Measurements from ENCODE around the gene B3GALNT2.
A peak's percentile ranks its signal among the peaks of the same experiment; 100 is the strongest.
"Not testable (repeated sequence)": the region's sequence is repeated elsewhere in the genome, so short reads cannot be mapped to it uniquely, and the experiment has no call there.

The B3GALNT2 gene

GRCh38 chr1:235504122-235504493 is at the start of gene B3GALNT2:
TSS of gene B3GALNT2 (minus strand) at chr1:235504452. CDS start at chr1:235504252, 200 bp downstream.
- no peak for DNase-seq

- DNase-seq, result no peak
These were observed 48.9 kb upstream of the B3GALNT2 start for GRCh38 chr1:235553112-235553551.

GRCh38 chr1:235552146-235552716 is 48.0 kb upstream of the B3GALNT2 start:
- no peak for DNase-seq

GRCh38 chr1:235549351-235550139 is 45.3 kb upstream of the B3GALNT2 start:
- DNase-seq, result no peak

GRCh38 chr1:235546369-235547155 is 42.3 kb upstream of the B3GALNT2 start:
- not testable (repeated sequence) for DNase-seq

GRCh38 chr1:235545292-235545930 is 41.2 kb upstream of the B3GALNT2 start:
- no peak for DNase-seq

GRCh38 chr1:235542845-235543244 is 38.6 kb upstream of the B3GALNT2 start:
- not testable (repeated sequence) for DNase-seq

- no peak for DNase-seq
These were observed 29.4 kb upstream of the B3GALNT2 start for GRCh38 chr1:235533476-235534168.

- no peak for DNase-seq
These were observed 28.1 kb upstream of the B3GALNT2 start for GRCh38 chr1:235532360-235532759.

- no peak for DNase-seq
These were observed 23.1 kb upstream of the B3GALNT2 start for GRCh38 chr1:235527196-235527814.

GRCh38 chr1:235525314-235525713 is 21.1 kb upstream of the B3GALNT2 start:
- DNase-seq, result no peak

GRCh38 chr1:235516862-235517446 is 12.7 kb upstream of the B3GALNT2 start:
- DNase-seq, result peak; percentile 13

- peak; percentile 7 for DNase-seq
These were observed 11.7 kb upstream of the B3GALNT2 start for GRCh38 chr1:235515844-235516512.

GRCh38 chr1:235513495-235514366 is 9.5 kb upstream of the B3GALNT2 start:
- DNase-seq, result peak; percentile 58

GRCh38 chr1:235511470-235512240 is 7.4 kb upstream of the B3GALNT2 start:
- no peak for DNase-seq

GRCh38 chr1:235510823-235511222 is 6.6 kb upstream of the B3GALNT2 start:
- DNase-seq, result no peak

- no peak for DNase-seq
These were observed 3.4 kb upstream of the B3GALNT2 start for GRCh38 chr1:235507623-235508022.

- DNase-seq, result peak; percentile 99
These were observed 406 bp upstream of the B3GALNT2 start for GRCh38 chr1:235504494-235505222.
